ENCODE results near the gene FAM32A. TPM values are rescaled to one million over a fixed set of nuclear protein-coding genes. Genes with fewer than 3 reads are reported as not detected.

Gene FAM32A
- total and polyA plus RNA-seq, 2 of the 8 experiments (the other 6 are each of a cell fraction or from before 2014, with no cell fraction given) = 75.6 to 105 TPM

DNA sequence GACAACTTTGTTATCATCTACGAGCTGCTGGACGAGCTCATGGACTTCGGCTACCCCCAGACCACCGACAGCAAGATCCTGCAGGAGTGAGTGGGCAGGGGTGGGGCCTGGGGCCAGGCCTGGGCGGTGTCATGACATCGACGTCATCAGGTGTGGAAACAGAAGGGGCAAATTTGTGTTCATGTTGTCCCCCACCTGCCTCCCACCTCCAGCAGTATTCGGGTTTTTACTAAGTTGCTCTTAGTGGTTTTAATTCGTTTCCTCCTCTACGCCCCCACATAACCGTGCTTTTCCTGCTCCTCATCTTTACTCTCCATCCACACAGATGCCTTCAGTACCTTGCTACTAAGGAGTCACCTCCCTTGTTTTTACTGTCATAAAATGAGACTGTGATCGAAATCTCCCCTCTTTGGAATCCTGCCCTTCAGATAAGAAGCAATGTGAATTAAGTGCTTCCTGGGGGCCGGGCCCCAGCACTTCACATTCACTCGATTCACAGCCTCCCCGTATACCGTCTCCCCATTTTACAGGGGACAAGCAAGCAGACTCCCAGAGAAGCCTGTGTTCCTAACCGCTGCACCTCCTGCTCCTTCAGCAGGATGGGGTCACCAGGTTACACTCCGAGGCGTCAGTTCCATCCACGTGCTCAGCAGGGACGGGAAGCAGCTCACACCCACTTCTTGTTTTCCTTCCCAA lies 23.0 kb downstream of the FAM32A start:
- no peak overlapping the region for H2BK120ac ChIP-seq (replicated peaks; ENCODE audit: low read depth, low read length)
- H3K9me3 ChIP-seq (ENCODE audit: insufficient read depth in 2 of 2, low read depth in 1 of 2, low read length in 1 of 2) = no peaks in the 10 kb centered on the region
- TF ChIP-seq CHD2 (IDR thresholded peaks at IDR 0.05; ENCODE audit: low read length) (no peak), TAF7 (optimal IDR thresholded peaks at IDR 0.05; ENCODE audit: borderline replicate concordance, low read depth, low read length) (no peak), POLR2AphosphoS5 (IDR thresholded peaks at IDR 0.05; ENCODE audit: low read depth, low read length) (no peak), POU5F1 (IDR thresholded peaks at IDR 0.05; ENCODE audit: low read depth, low read length) (no peak), EZH2 (IDR thresholded peaks at IDR 0.05; ENCODE audit: low read depth, low read length, severe bottlenecking) (no peak), CEBPB (IDR thresholded peaks at IDR 0.05; ENCODE audit: low read depth, low read length) (no peak), BACH1 (IDR thresholded peaks at IDR 0.05; ENCODE audit: low read length) (no peak), RBBP5 (IDR thresholded peaks at IDR 0.05; ENCODE audit: borderline replicate concordance, low read depth, low read length) (no peak), HDAC6 (IDR thresholded peaks at IDR 0.05; ENCODE audit: low read depth, low read length) (no peak), KDM5A (IDR thresholded peaks at IDR 0.05; ENCODE audit: low read length) (no peak), TEAD4 (IDR thresholded peaks at IDR 0.05; ENCODE audit: low read depth, low read length) (no peak), BRCA1 (IDR thresholded peaks at IDR 0.05; ENCODE audit: low read depth, low read length) (no peak), GABPA (IDR thresholded peaks at IDR 0.05; ENCODE audit: borderline replicate concordance, insufficient read depth, low read length) (no peak), KDM4A (IDR thresholded peaks at IDR 0.05; ENCODE audit: low read depth, low read length, severe bottlenecking) (no peak)
- no peaks in the 10 kb centered on the region for H3K79me2 ChIP-seq (ENCODE audit: control insufficient read depth in 1 of 2, insufficient read depth in 2 of 2, low read length in 2 of 2)
- H3K36me3 ChIP-seq (ENCODE audit: control insufficient read depth in 2 of 4, insufficient read depth in 4 of 4, low read length in 3 of 4) = peaks cover 0 to 11% (median 3%) of the 10 kb centered on the region in 4 experiments; a peak in 4 of 8 replicates
- H3K27me3 ChIP-seq (replicated peaks in 1 of 4; ENCODE audit: control insufficient read depth in 3 of 4, extremely low read depth in 1 of 4, insufficient read depth in 3 of 4, low read length in 3 of 4) = no peaks in the 10 kb centered on the region
- FAIRE-seq (no peak), DNase-seq (ENCODE audit: low read depth in 1 of 2, low spot score in 2 of 2) (no peak)
- H4K91ac ChIP-seq (replicated peaks; ENCODE audit: insufficient read length, low read length) = no peak overlapping the region
- H3K79me1 ChIP-seq (ENCODE audit: low read depth, low read length) = no peaks in the 10 kb centered on the region
- POLR2A ChIA-PET (ENCODE audit: partially characterized antibody) = no interaction called here
- no peak overlapping the region for H2AK5ac ChIP-seq (ENCODE audit: low read depth, low read length)
- peaks cover 2 to 3% of the 10 kb centered on the region in 2 experiments for H4K20me1 ChIP-seq (replicated peaks in 1 of 2; ENCODE audit: control insufficient read depth in 1 of 2, insufficient read depth in 2 of 2, low read length in 2 of 2)
- H3K9ac ChIP-seq (replicated peaks in 1 of 4; ENCODE audit: extremely low read depth in 1 of 4, low read depth in 3 of 4, low read length in 3 of 4) = no peak overlapping the region
- no peaks in the 10 kb centered on the region for H3K23me2 ChIP-seq (ENCODE audit: low read depth, low read length)
- H3K56ac ChIP-seq (replicated peaks; ENCODE audit: insufficient read length, low read depth, low read length) = no peak overlapping the region
- no peak overlapping the region for H3K4me2 ChIP-seq (ENCODE audit: insufficient read depth in 1 of 2, low read depth in 2 of 2, low read length in 2 of 2)
- H3K18ac ChIP-seq (ENCODE audit: extremely low read depth, low read length) = no peak overlapping the region
- no peak overlapping the region for H2BK15ac ChIP-seq (ENCODE audit: low read length)
- H2AFZ ChIP-seq (ENCODE audit: low read length) = no peak overlapping the region
- no peak overlapping the region for H4K5ac ChIP-seq (ENCODE audit: insufficient read length, low read depth, low read length)
- no peak overlapping the region for H2BK5ac ChIP-seq (ENCODE audit: low read depth, low read length)
- no peaks in the 10 kb centered on the region for H3K4me1 ChIP-seq (replicated peaks in 1 of 4; ENCODE audit: control insufficient read depth in 3 of 4, insufficient read depth in 4 of 4, low read length in 3 of 4)
- CTCF ChIA-PET (ENCODE audit: partially characterized antibody) = no interaction called here
- no peak overlapping the region for H3K27ac ChIP-seq (ENCODE audit: low read depth, low read length)
- H3K4me3 ChIP-seq (ENCODE audit: extremely low read depth in 1 of 4, insufficient read depth in 2 of 4, low read depth in 3 of 4, low read length in 4 of 4) = no peak overlapping the region
- H2BK12ac ChIP-seq (ENCODE audit: low read depth, low read length) = no peak overlapping the region
- H3K4ac ChIP-seq (replicated peaks; ENCODE audit: insufficient read length, low read depth, low read length) = no peak overlapping the region
- H4K8ac ChIP-seq (ENCODE audit: extremely low read depth, insufficient read depth, low read length) = no peak overlapping the region
- H2BK20ac ChIP-seq (ENCODE audit: low read length) = no peak overlapping the region
- 93% methylated on average over 20 of the region's 21 CpGs; no CpG with 5 or more reads in 1 of the 2 experiments for WGBS, 2 experiments (ENCODE audit: extremely low coverage in 1 of 2, insufficient coverage in 1 of 2, insufficient read length in 1 of 2, insufficient replicate concordance in 2 of 2, low coverage in 1 of 2, low lambda C conversion rate in 2 of 2, missing lambda C conversion rate in 1 of 2)
- no peak overlapping the region for H3K23ac ChIP-seq (ENCODE audit: insufficient read length)
- no peak overlapping the region for H3K14ac ChIP-seq (ENCODE audit: insufficient read length)

All from H1 (cell line).